Glutamatergic neuron (in vitro differentiated cells): ENCODE results near the gene FHOD3. TPM values are rescaled to one million over a fixed set of nuclear protein-coding genes. Genes with fewer than 3 reads are reported as not detected.

ENCODE experiments used
- DNase-seq: peaks from one replicate; pipeline ENCODE4 v3.0.0; 2022
- H3K27ac Mint-ChIP-seq: one replicate; pipeline ENCODE4 v1.8.0; 2020; ENCODE audit warnings: mild to moderate bottlenecking, mixed read lengths, inconsistent platforms; ENCODE audit not compliant: unreplicated experiment
- H3K27me3 Mint-ChIP-seq: one replicate; pipeline ENCODE4 v1.8.0; 2020; ENCODE audit warnings: mild to moderate bottlenecking, moderate library complexity, mixed read lengths, inconsistent platforms; ENCODE audit not compliant: unreplicated experiment
- H3K36me3 Mint-ChIP-seq: one replicate; pipeline ENCODE4 v1.8.0; 2020; ENCODE audit warnings: mild to moderate bottlenecking, mixed read lengths, inconsistent platforms; ENCODE audit not compliant: unreplicated experiment
- H3K4me1 Mint-ChIP-seq: one replicate; pipeline ENCODE4 v1.8.0; 2020; ENCODE audit warnings: mild to moderate bottlenecking, low read depth, mixed read lengths, inconsistent platforms; ENCODE audit not compliant: unreplicated experiment
- H3K4me3 Mint-ChIP-seq: one replicate; pipeline ENCODE4 v1.8.0; 2020; ENCODE audit warnings: mild to moderate bottlenecking, mixed read lengths, inconsistent platforms; ENCODE audit not compliant: unreplicated experiment
- H3K9me3 Mint-ChIP-seq: one replicate; pipeline ENCODE4 v1.8.0; 2020; ENCODE audit warnings: mild to moderate bottlenecking, moderate library complexity, mixed read lengths, inconsistent platforms; ENCODE audit not compliant: unreplicated experiment
- total RNA-seq: library from RNA; stranded (reverse); fragmentation: NEBNext Ultra II Directional; extraction: Animal tissue kit (Norgen Biotek cat#: 25700); gene quantifications from one replicate; pipeline ENCODE4 v1.2.1, GENCODE V29; 2021; ENCODE audit not compliant: unreplicated experiment
- TF ChIP-seq, protein P1 (sequence below): fragments of 200-600 bp; sonication (generic); IDR thresholded peaks from one replicate; pipeline ENCODE4 v1.5.0; 2021; ENCODE audit not compliant: partially characterized antibody, unreplicated experiment

The FHOD3 gene
- total RNA-seq, 1 donor from 2014 or later, result 21.2 TPM

- no peak overlapping the region for H3K4me3 Mint-ChIP-seq
- H3K27ac Mint-ChIP-seq, result no peak overlapping the region
- H3K27me3 Mint-ChIP-seq, result peaks cover 9% of the 10 kb centered on the region
- TF ChIP-seq, protein P1, sequence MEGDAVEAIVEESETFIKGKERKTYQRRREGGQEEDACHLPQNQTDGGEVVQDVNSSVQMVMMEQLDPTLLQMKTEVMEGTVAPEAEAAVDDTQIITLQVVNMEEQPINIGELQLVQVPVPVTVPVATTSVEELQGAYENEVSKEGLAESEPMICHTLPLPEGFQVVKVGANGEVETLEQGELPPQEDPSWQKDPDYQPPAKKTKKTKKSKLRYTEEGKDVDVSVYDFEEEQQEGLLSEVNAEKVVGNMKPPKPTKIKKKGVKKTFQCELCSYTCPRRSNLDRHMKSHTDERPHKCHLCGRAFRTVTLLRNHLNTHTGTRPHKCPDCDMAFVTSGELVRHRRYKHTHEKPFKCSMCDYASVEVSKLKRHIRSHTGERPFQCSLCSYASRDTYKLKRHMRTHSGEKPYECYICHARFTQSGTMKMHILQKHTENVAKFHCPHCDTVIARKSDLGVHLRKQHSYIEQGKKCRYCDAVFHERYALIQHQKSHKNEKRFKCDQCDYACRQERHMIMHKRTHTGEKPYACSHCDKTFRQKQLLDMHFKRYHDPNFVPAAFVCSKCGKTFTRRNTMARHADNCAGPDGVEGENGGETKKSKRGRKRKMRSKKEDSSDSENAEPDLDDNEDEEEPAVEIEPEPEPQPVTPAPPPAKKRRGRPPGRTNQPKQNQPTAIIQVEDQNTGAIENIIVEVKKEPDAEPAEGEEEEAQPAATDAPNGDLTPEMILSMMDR, result no peak
- H3K9me3 Mint-ChIP-seq, result peaks cover 5% of the 10 kb centered on the region
- peaks cover 2% of the 10 kb centered on the region for H3K4me1 Mint-ChIP-seq
- peaks cover 4% of the 10 kb centered on the region for H3K36me3 Mint-ChIP-seq
- no peak for DNase-seq
Observed at GRCh38 chr18:36595818-36596215, 298.3 kb downstream of the FHOD3 start.

- peaks cover 4% of the 10 kb centered on the region for H3K36me3 Mint-ChIP-seq
- H3K4me1 Mint-ChIP-seq, result no peaks in the 10 kb centered on the region
- DNase-seq, result no peak
- no peak overlapping the region for H3K27ac Mint-ChIP-seq
- H3K4me3 Mint-ChIP-seq, result no peak overlapping the region
- peaks cover 4% of the 10 kb centered on the region for H3K27me3 Mint-ChIP-seq
- TF ChIP-seq, protein P1, result no peak
- peaks cover 5% of the 10 kb centered on the region for H3K9me3 Mint-ChIP-seq
Observed at GRCh38 chr18:36597636-36598035, 300.1 kb downstream of the FHOD3 start.

DNA sequence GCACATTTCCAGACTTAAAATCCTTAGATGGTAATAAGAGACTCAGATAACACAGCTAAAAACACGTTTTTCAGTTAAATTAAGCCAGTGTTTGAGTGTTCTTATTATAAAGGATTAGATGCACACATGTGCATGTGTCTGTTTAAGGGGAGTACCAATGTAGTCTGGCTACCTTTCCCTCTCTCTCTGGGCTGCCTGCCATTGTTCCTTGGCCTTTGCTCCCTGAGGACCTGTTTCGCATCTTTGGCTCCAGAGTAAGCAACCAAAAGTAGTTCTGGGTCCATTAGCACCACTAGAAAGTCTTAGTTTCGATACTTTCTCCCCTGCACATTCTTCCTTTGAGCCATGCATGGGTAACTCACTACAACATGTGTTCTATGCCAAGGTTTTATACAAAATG is 303.0 kb downstream of the FHOD3 start:
- DNase-seq, result no peak
- H3K27me3 Mint-ChIP-seq, result no peaks in the 10 kb centered on the region
- H3K4me1 Mint-ChIP-seq, result no peaks in the 10 kb centered on the region
- peaks cover 4% of the 10 kb centered on the region for H3K36me3 Mint-ChIP-seq
- peaks cover 3% of the 10 kb centered on the region for H3K9me3 Mint-ChIP-seq
- H3K27ac Mint-ChIP-seq, result no peak overlapping the region
- no peak overlapping the region for H3K4me3 Mint-ChIP-seq
- TF ChIP-seq, protein P1, result no peak

DNA sequence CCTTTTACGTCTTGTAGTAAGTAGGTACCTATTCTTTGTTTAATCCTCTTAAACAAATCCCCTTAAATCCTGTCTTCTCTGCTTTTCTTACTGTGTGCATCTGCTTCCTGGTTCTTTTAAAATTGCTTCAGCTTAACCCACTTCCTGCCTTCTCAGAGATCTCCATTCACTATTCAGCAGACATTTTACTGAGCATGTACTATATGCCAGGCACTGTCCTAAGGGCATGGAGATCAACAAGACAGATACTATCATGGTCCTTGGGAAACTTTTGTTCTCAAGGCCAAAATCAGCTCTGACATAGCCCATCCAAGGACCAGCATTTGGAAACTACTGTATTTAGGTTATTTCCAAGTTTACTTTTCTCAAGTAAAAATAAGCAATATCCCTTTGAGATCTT is 303.8 kb downstream of the FHOD3 start:
- TF ChIP-seq, protein P1, result no peak
- Mint-ChIP-seq H3K4me3 (no peak overlapping the region), H3K27ac (no peak overlapping the region), H3K9me3 (no peaks in the 10 kb centered on the region), H3K27me3 (no peaks in the 10 kb centered on the region), H3K36me3 (no peaks in the 10 kb centered on the region), H3K4me1 (no peaks in the 10 kb centered on the region)
- no peak for DNase-seq

GRCh38 chr18:36602071-36602470 is 304.6 kb downstream of the FHOD3 start:
- Mint-ChIP-seq H3K27me3 (no peaks in the 10 kb centered on the region), H3K4me1 (no peaks in the 10 kb centered on the region), H3K9me3 (no peaks in the 10 kb centered on the region), H3K36me3 (no peaks in the 10 kb centered on the region), H3K4me3 (no peak overlapping the region), H3K27ac (no peak overlapping the region)
- DNase-seq, result no peak
- TF ChIP-seq, protein P1, result no peak
